ENCODE results near the gene SNAPC4. TPM values are rescaled to one million over a fixed set of nuclear protein-coding genes. Genes with fewer than 3 reads are reported as not detected.
A peak's percentile ranks its signal among the peaks of the same experiment; 100 is the strongest.

SNAPC4 gene
- total and polyA plus RNA-seq, 9 of the 15 experiments (the other 6 are each of a cell fraction or from before 2014, with no cell fraction given) = 0.21 to 21.8 (median 8.8) TPM

DNA sequence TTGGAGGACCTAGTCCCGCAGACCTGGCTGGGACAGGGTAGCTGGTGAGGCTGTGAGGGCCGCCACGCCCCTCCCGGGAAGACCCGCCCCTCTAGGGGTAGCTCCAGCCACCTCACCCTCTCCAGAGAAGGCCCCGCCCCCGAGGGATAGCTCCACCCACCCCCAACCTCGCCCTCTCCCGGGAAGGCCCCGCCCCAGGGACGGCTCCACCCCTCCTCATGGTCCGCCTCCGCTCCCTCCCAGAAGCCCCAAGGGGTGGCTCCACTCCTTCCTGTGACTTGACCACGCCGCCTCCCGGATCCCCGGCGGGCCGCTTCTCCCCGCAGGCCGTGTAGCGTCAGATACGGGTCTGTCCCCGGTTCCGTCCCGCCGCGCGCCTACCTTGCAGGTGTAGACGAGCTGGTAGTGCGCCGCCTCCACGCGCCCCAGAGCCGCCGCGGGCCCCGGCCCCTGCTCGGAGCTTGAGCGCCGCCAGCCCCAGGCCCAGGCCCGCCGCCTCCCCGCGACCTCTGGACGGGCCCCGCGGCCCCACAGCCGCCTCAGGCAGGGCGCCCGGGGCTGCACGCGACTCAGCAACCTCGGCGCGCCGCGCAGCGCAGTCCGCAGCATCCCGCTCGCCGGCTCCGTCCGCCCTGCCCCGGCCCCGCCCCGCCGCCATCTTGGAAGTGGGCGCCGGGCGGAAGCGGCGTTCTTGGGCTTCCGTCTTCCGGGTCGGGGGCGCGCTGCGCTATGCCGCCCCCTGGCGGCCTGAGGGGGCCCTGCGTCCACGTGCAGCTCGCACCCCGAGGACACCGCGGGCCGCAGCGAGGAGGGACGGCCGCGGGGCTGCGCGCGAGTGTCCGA is 36.6 kb downstream of the SNAPC4 start, which contains the start of gene DNLZ (continued):
- TF ChIP-seq, protein P1, sequence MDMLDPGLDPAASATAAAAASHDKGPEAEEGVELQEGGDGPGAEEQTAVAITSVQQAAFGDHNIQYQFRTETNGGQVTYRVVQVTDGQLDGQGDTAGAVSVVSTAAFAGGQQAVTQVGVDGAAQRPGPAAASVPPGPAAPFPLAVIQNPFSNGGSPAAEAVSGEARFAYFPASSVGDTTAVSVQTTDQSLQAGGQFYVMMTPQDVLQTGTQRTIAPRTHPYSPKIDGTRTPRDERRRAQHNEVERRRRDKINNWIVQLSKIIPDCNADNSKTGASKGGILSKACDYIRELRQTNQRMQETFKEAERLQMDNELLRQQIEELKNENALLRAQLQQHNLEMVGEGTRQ (CRISPR knock-in tag; IDR thresholded peaks at IDR 0.05) = peak; percentile 70
- TF ChIP-seq, protein P2, sequence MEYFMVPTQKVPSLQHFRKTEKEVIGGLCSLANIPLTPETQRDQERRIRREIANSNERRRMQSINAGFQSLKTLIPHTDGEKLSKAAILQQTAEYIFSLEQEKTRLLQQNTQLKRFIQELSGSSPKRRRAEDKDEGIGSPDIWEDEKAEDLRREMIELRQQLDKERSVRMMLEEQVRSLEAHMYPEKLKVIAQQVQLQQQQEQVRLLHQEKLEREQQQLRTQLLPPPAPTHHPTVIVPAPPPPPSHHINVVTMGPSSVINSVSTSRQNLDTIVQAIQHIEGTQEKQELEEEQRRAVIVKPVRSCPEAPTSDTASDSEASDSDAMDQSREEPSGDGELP (CRISPR knock-in tag; IDR thresholded peaks at IDR 0.05; ENCODE audit: borderline replicate concordance) = peak; percentile 75
- TF ChIP-seq TARDBP (IDR thresholded peaks at IDR 0.05) = peak; percentile 75; the same call in 1 of the 2 replicates
- peak; percentile 75 for TF ChIP-seq ETS2 (tag; IDR thresholded peaks at IDR 0.05; ENCODE audit: borderline replicate concordance, poor library complexity, severe bottlenecking)
- 0 out of 2 replicates have a peak, but pooled peaks have one; percentile 53 for TF ChIP-seq MEF2A (IDR thresholded peaks at IDR 0.05; ENCODE audit: control insufficient read depth, low read depth, low read length)
- no peak for TF ChIP-seq ZNF561 (CRISPR knock-in tag; conservative IDR thresholded peaks at IDR 0.05)
- no peak for TF ChIP-seq PTTG1 (tag; IDR thresholded peaks at IDR 0.05; ENCODE audit: low read depth)
- TF ChIP-seq ZNF639 (CRISPR knock-in tag; conservative IDR thresholded peaks at IDR 0.05 in 1 of 2, IDR thresholded peaks at IDR 0.05 in 1 of 2) = peak in 1 of 2 experiments; percentile 93; a peak in 2 of 4 replicates
- TF ChIP-seq MYBL2 (IDR thresholded peaks at IDR 0.05; ENCODE audit: low read depth) = no peak
- TF ChIP-seq MYBL2 (CRISPR knock-in tag; IDR thresholded peaks at IDR 0.05; ENCODE audit: borderline replicate concordance) = no peak
- peak; percentile 86 for TF ChIP-seq EP400 (IDR thresholded peaks at IDR 0.05)
- TF ChIP-seq NR2C2 (CRISPR knock-in tag; IDR thresholded peaks at IDR 0.05) = peak; percentile 93
- peak; percentile 99 for TF ChIP-seq NR2C2 (tag; IDR thresholded peaks at IDR 0.05)
- TF ChIP-seq, protein P3, sequence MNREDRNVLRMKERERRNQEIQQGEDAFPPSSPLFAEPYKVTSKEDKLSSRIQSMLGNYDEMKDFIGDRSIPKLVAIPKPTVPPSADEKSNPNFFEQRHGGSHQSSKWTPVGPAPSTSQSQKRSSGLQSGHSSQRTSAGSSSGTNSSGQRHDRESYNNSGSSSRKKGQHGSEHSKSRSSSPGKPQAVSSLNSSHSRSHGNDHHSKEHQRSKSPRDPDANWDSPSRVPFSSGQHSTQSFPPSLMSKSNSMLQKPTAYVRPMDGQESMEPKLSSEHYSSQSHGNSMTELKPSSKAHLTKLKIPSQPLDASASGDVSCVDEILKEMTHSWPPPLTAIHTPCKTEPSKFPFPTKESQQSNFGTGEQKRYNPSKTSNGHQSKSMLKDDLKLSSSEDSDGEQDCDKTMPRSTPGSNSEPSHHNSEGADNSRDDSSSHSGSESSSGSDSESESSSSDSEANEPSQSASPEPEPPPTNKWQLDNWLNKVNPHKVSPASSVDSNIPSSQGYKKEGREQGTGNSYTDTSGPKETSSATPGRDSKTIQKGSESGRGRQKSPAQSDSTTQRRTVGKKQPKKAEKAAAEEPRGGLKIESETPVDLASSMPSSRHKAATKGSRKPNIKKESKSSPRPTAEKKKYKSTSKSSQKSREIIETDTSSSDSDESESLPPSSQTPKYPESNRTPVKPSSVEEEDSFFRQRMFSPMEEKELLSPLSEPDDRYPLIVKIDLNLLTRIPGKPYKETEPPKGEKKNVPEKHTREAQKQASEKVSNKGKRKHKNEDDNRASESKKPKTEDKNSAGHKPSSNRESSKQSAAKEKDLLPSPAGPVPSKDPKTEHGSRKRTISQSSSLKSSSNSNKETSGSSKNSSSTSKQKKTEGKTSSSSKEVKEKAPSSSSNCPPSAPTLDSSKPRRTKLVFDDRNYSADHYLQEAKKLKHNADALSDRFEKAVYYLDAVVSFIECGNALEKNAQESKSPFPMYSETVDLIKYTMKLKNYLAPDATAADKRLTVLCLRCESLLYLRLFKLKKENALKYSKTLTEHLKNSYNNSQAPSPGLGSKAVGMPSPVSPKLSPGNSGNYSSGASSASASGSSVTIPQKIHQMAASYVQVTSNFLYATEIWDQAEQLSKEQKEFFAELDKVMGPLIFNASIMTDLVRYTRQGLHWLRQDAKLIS (CRISPR knock-in tag; IDR thresholded peaks at IDR 0.05) = peak; percentile 92
- 0 out of 2 replicates have a peak, but pooled peaks have one; percentile 20 for TF ChIP-seq RUNX1 (IDR thresholded peaks at IDR 0.05; ENCODE audit: low read depth)
